GM18868 (cell line): ENCODE measurements around the gene PCSK2.

Experiments used
- ATAC-seq: cut with Tn5 transposase; IDR thresholded peaks from one replicate; pipeline ENCODE4 v1.9.1; 2021; ENCODE audit warnings: mild to moderate bottlenecking, moderate library complexity; ENCODE audit not compliant: unreplicated experiment

Gene PCSK2

DNA sequence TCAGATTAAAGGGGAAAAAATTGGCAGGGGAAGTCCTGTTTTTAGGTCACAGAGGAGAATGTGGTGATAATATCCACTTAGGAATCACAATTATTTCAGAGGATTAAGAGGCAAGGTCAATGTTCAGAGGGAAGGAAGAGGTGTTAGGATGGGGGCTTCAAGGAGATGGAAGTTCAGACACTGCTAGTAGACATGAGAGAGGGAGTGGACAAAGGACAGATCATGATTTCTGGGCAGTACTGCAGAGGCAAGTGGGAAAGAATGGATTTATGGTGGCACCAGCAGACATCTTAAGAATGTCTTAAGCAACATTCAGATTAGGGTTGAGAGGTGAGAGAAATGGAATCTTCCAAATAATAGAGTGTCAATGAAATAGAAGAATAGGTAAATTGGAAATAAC, 9.9 kb downstream of the PCSK2 start:
- ATAC-seq: no peak

DNA sequence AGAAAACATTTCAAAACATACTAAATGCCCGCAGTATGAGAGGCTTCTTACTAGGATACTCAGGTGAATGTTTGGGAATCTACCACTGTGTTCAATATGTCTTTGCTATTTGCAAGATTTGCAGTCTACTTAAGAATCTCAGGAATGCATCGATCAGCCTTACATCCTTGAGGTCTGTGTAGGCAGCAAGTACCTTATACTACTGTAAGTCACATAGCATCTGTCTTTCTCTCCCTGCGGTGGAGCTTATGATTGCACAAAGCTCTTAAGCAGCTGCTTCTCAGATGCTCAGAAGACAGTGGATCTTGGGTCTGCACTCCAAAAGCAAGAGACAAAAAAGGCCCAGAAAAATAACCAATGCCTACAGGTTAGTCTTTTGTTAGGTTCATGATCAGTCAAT, 21.4 kb downstream of the PCSK2 start:
- ATAC-seq: no peak

DNA sequence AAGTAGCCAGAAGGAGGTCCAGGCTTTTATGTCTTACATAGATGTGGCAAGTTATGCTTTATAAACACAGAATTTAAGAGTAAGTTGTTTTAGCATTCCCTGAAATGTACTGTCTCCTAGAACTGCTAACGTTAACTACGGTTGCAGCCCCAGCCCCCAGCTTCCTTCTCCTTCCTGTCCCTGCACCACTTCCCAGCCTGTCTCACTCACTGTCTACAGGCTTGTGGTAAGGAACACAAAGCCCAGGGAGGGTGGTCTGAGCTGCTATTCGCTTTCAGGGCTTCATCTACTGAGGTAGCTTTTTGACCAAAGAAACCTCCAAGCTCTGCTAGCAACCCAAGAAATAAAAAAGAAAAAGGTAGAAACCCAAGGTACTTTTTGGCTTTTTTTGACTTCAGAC, 35.9 kb downstream of the PCSK2 start:
- no peak for ATAC-seq

DNA sequence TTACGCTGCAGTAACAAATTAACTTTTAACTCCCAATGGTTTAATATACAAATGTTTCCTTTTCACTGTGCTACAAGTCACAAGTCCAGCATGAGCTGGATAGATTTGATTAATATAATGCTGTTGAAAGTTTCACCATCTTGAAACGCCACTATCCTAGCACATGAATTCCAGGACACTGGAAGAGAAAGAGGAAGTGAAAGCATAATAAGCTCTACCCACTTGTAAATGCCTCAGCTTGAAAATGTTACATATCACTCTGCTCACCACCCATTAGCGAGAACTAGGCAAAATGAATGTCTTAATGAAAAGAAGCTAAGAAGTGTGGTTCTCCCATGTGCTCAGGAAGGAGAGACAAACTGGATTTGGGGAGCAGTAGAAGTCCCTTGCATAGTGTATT, 46.9 kb downstream of the PCSK2 start:
- ATAC-seq: no peak

DNA sequence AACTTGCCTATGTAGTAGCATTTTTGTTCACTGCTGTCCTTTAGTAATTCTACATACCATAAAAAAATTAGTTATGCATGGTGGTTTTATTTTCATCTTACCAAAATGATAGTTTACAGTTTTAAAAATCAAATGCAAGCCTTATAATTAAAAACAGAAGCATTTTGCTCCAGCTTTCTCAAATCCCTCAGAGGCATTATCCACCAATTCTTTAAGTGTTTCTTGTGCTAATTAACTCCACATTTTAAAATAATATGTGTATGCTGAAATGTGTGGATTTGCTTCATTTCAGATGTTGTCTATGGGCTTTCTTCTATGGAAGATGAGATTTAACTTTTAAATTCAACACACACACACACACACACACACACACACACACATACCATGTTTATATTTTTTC, 49.3 kb downstream of the PCSK2 start:
- no peak for ATAC-seq

DNA sequence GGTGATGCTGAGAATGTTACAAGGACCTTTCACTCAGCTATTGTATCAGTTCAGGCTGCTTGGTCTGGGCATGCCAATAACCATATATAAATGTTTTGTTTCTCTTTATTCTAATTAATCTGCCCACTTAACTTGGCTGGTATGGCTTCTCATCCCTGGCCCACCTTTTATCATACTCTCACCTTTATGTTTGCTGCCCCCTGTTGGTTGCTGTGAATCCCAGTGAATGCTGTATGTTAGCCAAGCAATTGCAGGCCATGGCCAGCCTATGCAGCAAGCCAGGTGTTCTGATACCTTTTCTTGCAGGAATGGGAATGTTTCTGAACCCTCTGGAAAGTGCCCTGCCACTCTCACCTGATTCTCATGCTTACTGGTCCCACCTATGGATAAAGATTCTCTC, 54.6 kb downstream of the PCSK2 start:
- ATAC-seq: no peak

DNA sequence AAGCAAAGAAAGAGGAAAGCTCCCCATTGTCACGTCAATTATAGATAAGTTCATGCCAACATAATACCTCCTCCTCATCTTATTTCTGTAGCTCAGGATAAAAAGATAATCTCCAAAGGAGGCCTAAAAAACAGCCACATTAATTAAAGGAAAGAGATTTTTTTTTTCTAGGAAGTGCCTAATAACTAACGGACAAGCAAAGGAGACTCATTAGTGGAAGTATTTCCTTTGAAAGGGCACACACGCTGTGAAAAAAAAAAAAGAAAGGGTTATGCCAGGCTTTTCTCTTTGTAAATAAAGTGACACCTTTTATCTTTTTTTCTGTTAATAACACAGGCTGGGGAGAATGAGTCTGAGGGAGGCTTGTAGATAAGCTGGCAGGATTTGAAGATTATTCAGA, 55.7 kb downstream of the PCSK2 start:
- ATAC-seq: no peak

DNA sequence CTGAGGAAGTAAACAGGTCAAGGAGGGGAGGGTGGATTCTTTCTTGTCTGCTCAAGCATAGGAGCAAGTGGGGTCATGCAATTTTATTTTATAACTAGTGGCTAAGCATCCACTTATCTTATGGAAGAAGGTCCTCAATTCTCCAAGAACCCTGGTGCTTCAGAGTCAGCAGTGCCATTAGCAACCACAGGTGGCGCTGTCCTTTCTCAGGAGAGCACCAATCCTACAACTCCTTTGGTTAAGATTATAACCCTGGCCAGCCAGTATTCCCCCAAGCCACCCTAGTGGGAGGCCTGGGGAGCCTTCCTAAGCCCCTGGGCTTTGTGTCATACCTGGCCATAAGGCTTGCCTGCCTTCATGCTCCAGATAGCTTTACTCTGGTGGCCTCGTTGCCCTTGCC, 60.7 kb downstream of the PCSK2 start:
- no peak for ATAC-seq

DNA sequence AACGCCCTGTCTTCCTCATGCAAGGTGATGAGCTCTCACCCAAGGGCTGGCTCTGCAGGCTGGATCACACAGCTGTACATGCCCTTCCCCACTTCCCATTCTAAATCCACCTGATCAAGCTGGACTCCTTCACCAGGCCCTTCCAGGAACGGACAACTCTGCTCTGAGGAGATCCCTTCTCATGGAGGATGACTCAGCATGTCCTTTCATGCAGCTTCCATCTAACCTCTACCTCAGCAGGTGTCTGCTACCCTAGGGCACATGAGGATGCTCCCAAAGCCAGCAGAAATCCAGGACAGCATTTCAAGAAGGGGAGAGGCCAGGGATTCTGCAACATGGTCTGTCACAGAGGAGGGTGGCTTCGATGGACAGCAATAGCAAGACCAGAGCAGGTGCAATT, 61.2 kb downstream of the PCSK2 start:
- ATAC-seq: no peak

DNA sequence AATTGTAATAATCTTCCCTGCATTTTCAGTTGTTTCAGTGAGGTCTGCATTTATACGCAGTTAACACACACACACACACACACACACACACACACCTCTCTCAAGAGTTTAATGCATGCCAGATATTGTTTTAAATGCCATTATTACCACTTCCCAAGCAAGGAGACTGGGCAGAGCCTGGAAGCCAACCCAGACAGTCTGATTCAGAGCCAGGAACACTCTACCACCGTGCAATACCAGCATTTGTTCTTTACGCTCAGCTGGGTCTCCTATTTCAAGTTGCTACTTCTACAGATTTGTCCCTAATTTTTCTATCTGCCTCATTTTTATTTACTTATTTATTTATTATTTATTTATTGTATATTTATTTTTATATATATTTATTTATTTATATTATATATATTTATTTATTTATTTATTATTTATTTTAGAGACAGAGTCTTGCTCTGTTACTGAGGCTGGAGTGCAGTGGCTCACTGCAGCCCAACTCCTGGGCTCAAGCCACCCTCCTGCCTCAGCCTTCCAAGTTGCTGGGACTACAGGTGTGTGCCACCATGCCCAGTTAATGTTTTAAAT, 68.4 kb downstream of the PCSK2 start:
- no peak for ATAC-seq

DNA sequence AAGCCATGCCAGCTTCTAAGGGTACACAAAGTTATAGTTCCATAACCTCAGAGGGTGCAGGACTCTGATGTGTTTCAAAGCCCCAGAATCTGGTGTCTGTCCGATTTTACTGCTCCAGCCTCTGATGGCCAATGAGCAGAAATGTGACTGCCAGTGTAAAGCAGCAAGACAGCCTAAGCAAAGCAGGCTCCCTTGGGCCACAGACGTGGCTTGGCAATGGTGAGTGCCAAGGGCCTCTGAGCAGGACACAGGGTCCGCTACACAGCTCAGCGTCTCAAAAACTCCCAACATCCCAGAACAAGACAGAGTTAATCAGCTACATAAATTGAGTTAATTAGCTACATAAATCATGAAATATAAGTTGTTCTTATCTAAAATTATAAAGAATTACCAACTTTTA, 69.2 kb downstream of the PCSK2 start:
- no peak for ATAC-seq

DNA sequence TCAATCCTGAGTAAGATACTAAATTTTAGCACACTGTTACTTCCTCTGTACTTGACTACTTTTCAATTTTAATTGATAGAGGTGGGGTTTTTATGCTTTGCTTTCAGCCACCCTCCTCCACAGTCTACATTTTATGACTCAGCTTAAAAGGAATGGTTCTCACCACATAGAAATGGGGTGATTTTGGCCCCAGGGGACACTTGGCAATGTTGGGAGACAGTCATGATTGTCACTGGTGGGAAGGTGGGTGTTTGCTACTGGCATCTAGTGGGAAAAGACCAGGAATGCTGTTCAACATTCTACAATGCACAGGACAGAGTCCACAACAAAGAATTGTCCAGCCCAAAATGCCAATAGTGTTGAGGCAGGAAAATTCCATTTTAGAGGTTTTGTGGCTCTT, 71.3 kb downstream of the PCSK2 start:
- ATAC-seq: no peak

DNA sequence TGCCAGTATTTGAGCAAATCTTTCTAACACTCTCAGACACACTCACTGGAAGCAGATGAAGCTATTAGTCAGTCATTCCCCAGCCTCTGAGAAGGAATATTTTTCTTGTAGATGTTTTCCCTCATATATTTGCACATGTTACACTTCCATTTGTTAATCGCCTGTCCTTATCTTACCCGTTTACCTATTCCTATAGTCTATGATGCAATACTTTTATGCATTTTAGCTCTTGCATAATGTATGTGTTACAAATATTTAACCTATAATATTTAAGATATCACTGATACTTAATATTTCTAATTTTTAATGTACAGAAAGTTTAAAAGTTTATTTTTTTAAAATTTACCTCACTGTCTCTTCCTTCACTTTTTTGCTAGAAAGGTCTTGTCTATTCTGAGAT, 71.9 kb downstream of the PCSK2 start:
- ATAC-seq: no peak

DNA sequence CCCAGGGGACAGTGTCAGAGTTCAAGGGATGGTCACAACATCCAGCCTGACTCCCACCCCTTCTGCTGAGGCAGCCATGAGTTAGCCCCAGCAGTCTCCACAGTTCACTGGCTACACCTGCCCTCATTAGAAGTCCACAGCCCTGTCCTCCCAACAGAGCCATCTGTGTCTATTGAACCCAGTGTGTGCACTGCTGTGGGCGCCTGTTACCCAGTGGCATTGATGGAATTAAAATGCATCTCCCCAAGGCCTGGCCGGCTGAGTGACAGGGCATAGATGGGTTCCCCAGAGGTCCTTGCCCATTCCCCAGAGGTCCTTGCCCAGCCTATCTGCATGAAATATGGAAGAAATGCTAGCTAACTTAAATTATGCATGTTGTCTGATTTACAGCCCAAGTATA, 73.3 kb downstream of the PCSK2 start:
- ATAC-seq: no peak

DNA sequence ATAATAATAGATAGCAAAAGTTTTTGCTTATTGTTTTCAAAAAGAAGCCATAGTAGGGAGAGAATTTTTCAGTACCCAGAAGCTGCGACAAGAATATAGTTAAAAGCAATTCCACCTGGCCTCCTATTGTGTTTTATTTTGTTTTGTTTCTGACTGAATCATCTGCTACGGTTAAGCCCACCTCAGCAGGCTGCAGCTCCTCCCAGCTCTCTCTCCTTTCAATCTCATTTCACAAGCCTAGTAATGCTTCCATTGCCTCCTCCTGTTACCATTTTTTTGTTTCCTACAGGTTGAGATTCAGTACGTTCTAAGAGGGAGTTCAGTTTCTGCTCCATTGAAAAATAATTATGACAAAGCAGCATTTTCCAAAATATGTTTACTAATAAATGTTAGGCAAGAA, 77.9 kb downstream of the PCSK2 start:
- no peak for ATAC-seq

DNA sequence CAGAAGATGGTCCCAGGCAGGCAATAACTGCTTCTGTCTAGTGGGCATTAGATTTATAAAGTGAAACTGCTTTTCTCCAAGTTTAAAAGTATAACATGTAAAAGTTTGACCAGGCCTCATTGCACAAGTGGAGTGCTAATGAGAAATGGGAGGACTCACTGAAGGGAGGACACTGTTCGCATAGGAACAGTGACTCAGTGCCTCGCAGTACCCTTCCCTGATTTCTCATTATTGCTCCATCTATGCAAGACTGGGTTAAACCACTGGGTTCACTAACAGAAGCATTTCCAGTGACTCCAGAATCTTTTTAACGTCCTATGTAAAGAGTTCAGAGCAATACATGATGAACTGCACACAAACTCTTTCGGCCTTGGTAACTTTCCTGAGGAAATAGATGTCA, 79.6 kb downstream of the PCSK2 start:
- ATAC-seq: no peak

DNA sequence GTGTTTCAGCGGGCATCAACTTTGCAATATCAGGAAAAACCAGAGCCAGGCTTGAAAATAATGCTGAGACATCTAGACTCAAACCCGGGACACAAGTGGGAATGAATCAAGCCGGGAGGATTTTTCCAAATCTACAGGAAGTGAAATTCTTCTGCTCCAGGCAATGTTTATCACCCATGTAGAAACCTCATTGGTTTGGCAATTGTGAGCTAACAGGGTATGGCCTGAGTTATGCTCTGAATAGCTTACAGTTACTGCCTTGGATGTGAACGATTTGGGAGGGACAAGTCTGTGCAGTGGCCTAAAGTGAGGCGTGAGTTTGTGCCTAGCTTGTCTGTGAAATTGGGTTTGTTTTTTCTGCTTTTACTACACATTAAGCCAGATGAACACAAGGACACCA, 87.4 kb downstream of the PCSK2 start:
- no peak for ATAC-seq

DNA sequence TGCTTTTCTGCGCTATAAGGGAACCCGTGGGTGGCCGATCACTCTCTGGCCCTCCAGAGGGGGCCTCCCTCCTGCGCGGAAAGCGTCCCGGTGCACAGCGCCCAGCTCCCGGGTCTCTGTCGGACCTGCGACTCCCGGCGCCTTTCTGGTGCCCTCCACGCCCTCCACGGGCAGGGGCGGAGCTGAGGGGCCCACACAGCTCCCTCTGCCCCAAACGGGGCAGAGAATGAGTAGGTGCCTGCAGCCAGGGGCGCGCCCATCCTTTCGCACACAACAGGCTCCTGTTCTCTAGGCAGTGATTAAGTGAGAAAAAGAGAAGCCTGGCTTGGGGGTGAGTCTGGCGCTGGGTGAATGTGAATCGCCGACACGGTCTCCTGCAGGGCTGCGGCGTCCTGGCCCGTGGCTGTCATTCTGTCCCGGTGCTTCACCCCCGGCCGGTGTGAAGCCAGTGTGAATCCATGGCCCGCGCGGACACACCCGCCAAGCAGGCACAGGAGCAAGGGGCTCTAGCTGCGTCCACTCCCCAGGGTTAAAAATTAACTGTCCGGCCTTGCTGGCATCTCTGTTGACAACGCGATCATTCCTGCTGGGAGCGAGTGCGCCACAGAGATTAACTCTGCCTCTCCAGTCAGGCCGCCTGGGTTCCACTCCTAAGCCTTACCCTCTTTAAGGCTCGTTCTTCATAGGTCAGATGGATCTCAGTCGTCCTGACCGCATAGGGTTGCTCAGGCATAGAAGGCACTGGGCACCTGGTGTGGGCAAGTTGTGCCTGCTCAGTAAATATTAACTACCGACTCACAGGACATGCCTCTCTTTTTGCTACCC, 88.8 kb downstream of the PCSK2 start:
- no peak for ATAC-seq

DNA sequence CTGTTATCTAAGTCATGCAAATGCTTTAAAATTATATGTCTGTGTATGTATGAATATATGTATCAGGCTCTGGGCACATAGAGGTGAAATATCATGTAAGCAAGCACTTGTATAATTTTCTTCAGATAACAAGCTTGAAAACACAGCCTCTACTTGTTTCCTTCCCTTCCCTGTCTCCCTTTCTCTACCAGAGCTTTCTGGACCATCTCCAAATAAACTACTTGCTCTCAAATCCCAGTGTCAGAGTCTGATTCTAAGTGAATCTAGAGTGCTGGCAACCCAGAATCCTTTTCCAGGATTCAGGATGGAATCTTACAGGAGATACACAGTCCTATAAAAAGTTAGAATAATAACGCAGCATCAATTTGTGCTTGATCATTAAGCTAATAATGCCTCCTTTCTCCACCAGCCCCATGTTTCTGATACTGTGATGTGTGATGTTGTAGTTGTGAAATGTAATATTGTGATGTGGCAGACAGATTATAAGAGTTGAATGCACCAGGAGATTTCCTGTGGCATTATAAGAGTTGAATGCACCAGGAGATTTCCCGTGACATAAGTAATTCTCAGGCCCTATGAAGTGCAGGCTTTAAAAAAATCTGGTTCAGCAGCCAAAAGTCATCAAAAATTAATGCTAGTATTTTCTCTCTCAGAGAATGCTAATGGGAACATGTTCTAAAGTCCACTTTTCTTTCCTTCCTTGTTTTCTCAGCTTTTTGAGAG, 89.6 kb downstream of the PCSK2 start:
- ATAC-seq: no peak

DNA sequence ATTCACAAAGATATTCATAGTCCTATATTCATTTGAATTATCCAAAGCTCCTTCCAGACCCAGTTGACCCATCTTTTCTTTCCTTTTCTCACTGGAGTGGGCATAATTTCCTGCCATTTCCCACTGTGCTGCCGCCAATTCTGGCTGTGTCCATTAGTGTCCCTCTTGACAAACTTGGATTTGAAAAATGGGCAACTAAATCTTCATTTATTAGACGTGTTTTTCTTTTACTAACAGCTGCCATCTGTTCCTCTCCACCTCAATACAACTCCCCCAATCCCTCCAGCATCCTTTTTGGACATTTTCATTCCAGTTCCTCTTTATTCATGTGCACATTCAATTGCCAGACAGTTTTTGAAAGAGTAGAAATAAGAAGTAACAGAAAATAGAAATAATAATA, 90.5 kb downstream of the PCSK2 start:
- no peak for ATAC-seq

DNA sequence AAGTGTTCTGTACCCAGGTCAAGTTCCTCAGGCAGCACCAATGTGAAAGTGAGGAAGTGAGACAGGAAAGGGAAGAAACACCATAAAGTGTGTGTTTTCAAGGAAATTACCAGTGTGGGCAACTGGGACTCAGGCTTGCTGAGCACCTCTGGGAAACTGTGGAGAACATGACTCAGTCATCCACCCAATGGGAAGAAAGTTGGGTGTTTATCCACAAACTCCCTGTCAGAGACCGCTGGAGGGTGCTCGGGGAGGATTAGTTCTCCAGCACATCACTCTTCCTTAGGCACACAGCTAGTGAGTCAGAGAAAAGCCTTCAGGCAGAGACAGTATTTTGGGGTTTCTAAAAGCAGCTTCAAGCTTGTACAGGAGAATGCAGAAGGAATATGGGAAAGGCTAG, 93.6 kb downstream of the PCSK2 start:
- no peak for ATAC-seq

DNA sequence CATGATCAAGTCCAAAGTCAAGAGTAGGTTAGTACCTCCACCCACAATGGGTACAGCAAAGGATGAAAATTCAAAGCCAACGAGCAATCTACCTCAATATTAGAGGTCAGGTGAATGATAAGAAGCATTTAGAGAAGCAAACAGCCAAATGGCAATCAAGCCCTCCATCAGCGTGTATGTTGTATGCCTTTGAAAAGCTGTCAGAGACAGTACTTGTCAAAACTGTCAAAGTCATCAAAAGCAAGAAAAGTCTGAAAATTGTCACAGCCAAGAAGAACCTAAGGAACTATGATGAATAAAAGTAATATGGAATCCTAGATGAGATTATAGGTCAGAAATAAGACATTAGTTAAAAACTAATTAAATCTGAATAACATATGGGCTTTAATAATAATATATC, 99.3 kb downstream of the PCSK2 start:
- ATAC-seq: no peak
